Fibroblast of mammary gland (primary cell): Measurements from ENCODE around the gene FRMD1.

ENCODE experiments used
- DNase-seq: peaks from one replicate; pipeline ENCODE4 v3.0.0-alpha.2; 2010; ENCODE audit warnings: low read depth
- H3K4me3 ChIP-seq: 2 replicates; pipeline ENCODE4 v1.5.1; 2011; ENCODE audit warnings: low read depth, mild to moderate bottlenecking, low read length, moderate library complexity; ENCODE audit not compliant: control insufficient read depth
- TF ChIP-seq, protein P1 (sequence below): conservative IDR thresholded peaks from 2 replicates; pipeline ENCODE4 v1.5.1; 2011; ENCODE audit warnings: low read depth, low read length, inconsistent platforms; ENCODE audit not compliant: control insufficient read depth, insufficient read depth

FRMD1 gene

GRCh38 chr6:168091381-168092264, 12.6 kb upstream of the FRMD1 start:
- no peak for DNase-seq
- no peak overlapping the region for H3K4me3 ChIP-seq
- TF ChIP-seq, protein P1, sequence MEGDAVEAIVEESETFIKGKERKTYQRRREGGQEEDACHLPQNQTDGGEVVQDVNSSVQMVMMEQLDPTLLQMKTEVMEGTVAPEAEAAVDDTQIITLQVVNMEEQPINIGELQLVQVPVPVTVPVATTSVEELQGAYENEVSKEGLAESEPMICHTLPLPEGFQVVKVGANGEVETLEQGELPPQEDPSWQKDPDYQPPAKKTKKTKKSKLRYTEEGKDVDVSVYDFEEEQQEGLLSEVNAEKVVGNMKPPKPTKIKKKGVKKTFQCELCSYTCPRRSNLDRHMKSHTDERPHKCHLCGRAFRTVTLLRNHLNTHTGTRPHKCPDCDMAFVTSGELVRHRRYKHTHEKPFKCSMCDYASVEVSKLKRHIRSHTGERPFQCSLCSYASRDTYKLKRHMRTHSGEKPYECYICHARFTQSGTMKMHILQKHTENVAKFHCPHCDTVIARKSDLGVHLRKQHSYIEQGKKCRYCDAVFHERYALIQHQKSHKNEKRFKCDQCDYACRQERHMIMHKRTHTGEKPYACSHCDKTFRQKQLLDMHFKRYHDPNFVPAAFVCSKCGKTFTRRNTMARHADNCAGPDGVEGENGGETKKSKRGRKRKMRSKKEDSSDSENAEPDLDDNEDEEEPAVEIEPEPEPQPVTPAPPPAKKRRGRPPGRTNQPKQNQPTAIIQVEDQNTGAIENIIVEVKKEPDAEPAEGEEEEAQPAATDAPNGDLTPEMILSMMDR, result no peak

DNA sequence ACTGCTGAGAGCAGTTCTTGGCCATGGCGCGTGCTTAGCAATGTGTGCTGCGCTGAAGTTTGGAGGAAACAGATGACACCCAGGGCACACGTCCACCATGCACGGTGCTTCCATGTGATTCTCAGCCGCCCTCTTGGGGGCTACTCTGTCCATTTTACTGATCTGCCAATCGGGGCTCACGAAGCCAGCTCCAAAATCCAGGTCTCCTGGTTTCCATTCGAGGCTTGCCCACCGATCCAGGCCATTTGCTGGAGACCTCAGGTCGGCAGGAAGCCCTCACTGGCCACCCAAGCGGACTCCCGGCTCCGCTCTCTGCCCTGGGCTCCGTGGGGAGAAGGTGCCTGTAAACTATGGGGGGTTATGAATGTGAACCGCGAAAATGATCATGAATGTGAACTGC, 11.7 kb upstream of the FRMD1 start:
- no peak overlapping the region for H3K4me3 ChIP-seq
- no peak for DNase-seq
- TF ChIP-seq, protein P1, result no peak

- TF ChIP-seq, protein P1, result no peak
- DNase-seq, result no peak
- H3K4me3 ChIP-seq, result no peak overlapping the region
Measured at GRCh38 chr6:168090064-168090690, 11.2 kb upstream of the FRMD1 start.

- no peak overlapping the region for H3K4me3 ChIP-seq
- TF ChIP-seq, protein P1, result no peak
- no peak for DNase-seq
Measured at GRCh38 chr6:168089186-168090063, 10.4 kb upstream of the FRMD1 start.

DNA sequence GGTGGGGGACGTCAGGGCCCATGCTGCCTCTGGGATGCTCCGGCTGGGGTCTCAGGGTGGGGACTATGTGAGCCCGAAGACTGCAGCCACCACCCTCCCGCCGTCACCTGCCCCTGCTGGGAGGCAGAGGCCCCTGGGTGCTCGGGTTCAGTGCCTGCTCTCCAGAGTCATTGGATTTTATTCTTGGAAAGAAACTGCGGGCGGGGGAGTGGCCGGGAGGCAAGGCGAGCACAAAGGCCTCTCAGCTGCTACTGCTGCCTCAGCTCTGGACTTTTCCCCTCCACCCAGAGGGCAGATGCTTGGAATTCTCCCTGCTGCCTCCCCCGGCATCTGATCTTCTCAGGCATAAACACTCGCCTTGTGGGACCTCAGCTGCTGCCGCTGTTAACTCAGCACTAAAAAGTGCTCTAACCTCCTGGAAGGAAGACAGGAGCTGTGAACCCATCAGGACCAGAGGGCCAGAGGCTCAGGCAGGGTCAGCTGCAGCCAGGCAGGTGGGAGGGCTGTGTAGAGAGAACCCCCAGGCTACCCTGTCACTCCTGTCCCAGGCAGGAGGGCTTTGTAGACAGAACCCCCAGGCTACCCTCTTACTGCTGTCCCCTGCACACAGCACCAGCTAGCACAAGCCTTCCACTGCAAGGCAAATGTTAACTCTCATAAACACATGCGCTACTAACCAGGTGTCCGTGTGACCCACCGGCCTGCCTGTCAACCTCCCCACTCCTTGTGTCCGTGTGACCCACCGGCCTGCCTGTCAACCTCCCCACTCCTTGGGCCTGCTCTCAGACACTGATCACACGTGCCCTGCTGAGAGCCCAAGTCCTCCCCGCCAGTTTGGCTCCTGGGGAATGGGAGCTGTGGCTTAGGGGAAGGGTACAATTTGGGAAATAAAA, 9.4 kb upstream of the FRMD1 start:
- DNase-seq, result peak; percentile 2
- TF ChIP-seq, protein P1, result no peak

DNA sequence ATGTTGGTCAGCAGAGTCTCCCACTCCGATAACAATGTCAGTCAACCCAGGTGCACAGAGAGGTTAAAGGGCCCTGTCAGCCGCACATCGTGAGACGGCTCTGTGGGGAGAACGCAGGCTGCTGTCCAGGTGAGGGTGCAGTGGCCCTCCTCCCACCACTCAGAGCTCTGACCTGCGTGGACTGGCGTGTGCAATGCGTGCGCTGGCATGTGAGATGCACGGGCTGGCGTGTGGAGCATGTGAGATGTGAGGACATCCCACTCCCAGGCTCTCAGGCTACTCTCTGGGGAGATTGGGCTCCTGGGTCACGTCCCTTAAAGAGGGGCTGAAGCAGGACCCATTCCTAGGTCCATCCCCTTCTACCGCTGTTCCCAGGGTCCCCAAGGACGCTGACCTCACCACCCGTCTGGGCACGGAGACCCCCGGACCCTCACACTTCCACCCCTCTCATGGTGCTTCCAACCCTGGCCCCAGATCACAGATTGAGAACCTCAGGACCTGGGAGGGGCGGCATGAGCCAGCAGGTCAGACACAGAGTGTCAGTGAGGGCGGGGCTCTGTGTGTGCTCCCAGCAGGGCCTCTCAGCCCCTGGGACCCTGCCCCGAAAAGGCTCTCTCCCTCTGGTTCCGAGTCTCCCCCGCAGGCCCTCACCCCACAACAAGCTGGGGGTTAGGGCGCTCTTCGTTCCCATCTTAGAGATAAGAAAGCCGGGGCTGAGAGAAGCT, 8.6 kb upstream of the FRMD1 start:
- DNase-seq, result no peak
- H3K4me3 ChIP-seq, result no peak overlapping the region
- TF ChIP-seq, protein P1, result no peak

More for the DNA sequence above, 9.4 kb upstream of the FRMD1 start:
- H3K4me3 ChIP-seq, result no peak overlapping the region
